HL-60 (cell line): ENCODE data around the gene GPHN.

ENCODE experiments used
- DNase-seq, 2 experiments: peaks; one replicate each; pipeline ENCODE4 v3.0.0-alpha.2; 2010 to 2020; ENCODE audit warnings: low read depth in 1 of 2, low spot score in 1 of 2
- H3K27ac ChIP-seq: fragments of 250-450 bp; sonication (Bioruptor Pico); replicated peaks from 2 replicates; pipeline ENCODE4 v1.5.1; 2020; ENCODE audit warnings: mild to moderate bottlenecking, moderate library complexity
- H3K27me3 ChIP-seq: fragments of 250-450 bp; sonication (Bioruptor Pico); 2 replicates; pipeline ENCODE4 v1.5.1; 2021; ENCODE audit warnings: mild to moderate bottlenecking, moderate library complexity; ENCODE audit not compliant: insufficient read depth, poor library complexity, severe bottlenecking
- H3K4me3 ChIP-seq: replicated peaks from 2 replicates; pipeline ENCODE4 v1.5.1; 2011; ENCODE audit warnings: mild to moderate bottlenecking, control low read depth, low read length; ENCODE audit not compliant: insufficient read depth
- CTCF ChIP-seq: IDR thresholded peaks from one replicate; pipeline ENCODE4 v1.5.1; 2011; ENCODE audit warnings: low read length, control low read depth, inconsistent platforms; ENCODE audit not compliant: insufficient read depth
- GABPA ChIP-seq: IDR thresholded peaks from 2 replicates; pipeline ENCODE4 v1.6.1; 2012; ENCODE audit warnings: low read depth
- POLR2AphosphoS5 ChIP-seq: IDR thresholded peaks from 2 replicates; pipeline ENCODE4 v1.6.1; 2012; ENCODE audit warnings: low read depth
- REST ChIP-seq: IDR thresholded peaks from 2 replicates; pipeline ENCODE4 v1.6.1; 2012; ENCODE audit warnings: low read depth; ENCODE audit not compliant: insufficient replicate concordance
- SPI1 ChIP-seq: IDR thresholded peaks from 2 replicates; pipeline ENCODE4 v1.6.1; 2012; ENCODE audit warnings: low read depth, mild to moderate bottlenecking, borderline replicate concordance

Gene GPHN

GRCh38 chr14:67221248-67221981, 713.5 kb downstream of the GPHN start:
- Histone ChIP-seq H3K4me3 (no peak overlapping the region), H3K27ac (no peak overlapping the region), H3K27me3 (no peaks in the 10 kb centered on the region)
- TF ChIP-seq SPI1 (no peak), CTCF (no peak), POLR2AphosphoS5 (no peak), GABPA (no peak), REST (no peak)
- DNase-seq: no peak

GRCh38 chr14:67221982-67222328, 714.0 kb downstream of the GPHN start:
- TF ChIP-seq REST (no peak), POLR2AphosphoS5 (no peak), GABPA (no peak), SPI1 (no peak), CTCF (no peak)
- DNase-seq: no peak
- no peaks in the 10 kb centered on the region for H3K27me3 ChIP-seq
- H3K4me3 ChIP-seq: no peak overlapping the region
- H3K27ac ChIP-seq: no peak overlapping the region

GRCh38 chr14:67225523-67225922, 717.6 kb downstream of the GPHN start:
- Histone ChIP-seq H3K27ac (no peak overlapping the region), H3K4me3 (no peak overlapping the region), H3K27me3 (no peaks in the 10 kb centered on the region)
- no peak for DNase-seq
- no peak for TF ChIP-seq SPI1
- TF ChIP-seq POLR2AphosphoS5: no peak
- no peak for TF ChIP-seq GABPA
- no peak for TF ChIP-seq REST
- no peak for TF ChIP-seq CTCF
